ENCODE measurements around the gene ZC3H12C. TPM values are rescaled to one million over a fixed set of nuclear protein-coding genes. Genes with fewer than 3 reads are reported as not detected.

The ZC3H12C gene
- total and polyA plus RNA-seq, 3 donors from 2014 or later = 6.8 to 17.0 (median 16.9) TPM

DNA sequence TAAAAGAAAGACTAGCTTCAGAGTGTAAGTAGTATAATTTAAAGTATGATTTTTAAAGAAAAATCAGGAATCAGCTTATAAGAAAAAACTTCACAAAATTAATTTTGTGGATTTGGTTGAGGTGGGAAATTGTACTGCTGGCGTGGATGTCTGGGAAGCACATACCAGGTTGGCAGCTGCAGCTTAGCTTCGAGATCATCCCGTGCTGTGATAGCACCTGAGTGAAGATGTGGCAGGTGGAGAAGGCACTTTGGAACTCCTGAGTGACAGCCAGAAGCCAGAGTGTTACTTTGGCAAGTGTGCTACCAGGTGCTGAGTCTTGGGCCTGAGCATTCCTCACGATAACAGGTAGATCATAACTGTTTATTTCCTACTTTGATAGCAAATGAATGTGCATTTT lies 17.7 kb downstream of the ZC3H12C start:
- no peak for DNase-seq
- TF ChIP-seq POLR2A (IDR thresholded peaks at IDR 0.05) = no peak
- TF ChIP-seq, protein P1, sequence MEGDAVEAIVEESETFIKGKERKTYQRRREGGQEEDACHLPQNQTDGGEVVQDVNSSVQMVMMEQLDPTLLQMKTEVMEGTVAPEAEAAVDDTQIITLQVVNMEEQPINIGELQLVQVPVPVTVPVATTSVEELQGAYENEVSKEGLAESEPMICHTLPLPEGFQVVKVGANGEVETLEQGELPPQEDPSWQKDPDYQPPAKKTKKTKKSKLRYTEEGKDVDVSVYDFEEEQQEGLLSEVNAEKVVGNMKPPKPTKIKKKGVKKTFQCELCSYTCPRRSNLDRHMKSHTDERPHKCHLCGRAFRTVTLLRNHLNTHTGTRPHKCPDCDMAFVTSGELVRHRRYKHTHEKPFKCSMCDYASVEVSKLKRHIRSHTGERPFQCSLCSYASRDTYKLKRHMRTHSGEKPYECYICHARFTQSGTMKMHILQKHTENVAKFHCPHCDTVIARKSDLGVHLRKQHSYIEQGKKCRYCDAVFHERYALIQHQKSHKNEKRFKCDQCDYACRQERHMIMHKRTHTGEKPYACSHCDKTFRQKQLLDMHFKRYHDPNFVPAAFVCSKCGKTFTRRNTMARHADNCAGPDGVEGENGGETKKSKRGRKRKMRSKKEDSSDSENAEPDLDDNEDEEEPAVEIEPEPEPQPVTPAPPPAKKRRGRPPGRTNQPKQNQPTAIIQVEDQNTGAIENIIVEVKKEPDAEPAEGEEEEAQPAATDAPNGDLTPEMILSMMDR (IDR thresholded peaks at IDR 0.05) = no peak
- intact Hi-C loops (cut with DNase I; ENCODE audit: low total_unique reads) = no loop called here
- Histone ChIP-seq H3K4me1 (peaks cover 6% of the 10 kb centered on the region), H3K27me3 (no peaks in the 10 kb centered on the region), H3K36me3 (ENCODE audit: low read depth, missing control alignments) (no peaks in the 10 kb centered on the region), H3K27ac (no peak overlapping the region), H3K4me3 (no peak overlapping the region), H3K9me3 (no peaks in the 10 kb centered on the region)
- 89 to 95% methylated on average over 4 of the region's 4 CpGs for WGBS, 2 donors

DNA sequence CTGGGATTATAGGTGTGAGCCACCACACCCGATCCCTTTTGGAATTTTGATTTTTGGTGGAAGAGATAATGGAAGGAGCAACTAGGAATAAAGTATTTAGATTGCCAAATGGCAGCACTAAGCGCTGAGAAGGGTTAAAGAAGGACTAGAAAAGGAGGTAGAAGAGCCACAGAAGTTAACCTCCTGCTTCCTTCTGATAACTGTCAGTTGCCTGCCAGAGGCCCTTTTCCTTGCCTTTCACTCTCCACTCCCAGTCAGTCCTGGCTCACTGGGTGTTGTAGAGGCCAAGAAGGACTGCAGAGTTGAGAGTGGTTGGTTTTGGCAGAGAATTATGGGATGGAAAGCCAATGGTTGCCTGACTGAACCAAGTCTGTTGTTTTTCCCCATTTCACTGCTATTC lies 19.3 kb downstream of the ZC3H12C start:
- WGBS, 2 donors = 92 to 100% methylated on average over 2 of the region's 2 CpGs
- no peaks in the 10 kb centered on the region for H3K36me3 ChIP-seq (ENCODE audit: low read depth, missing control alignments)
- TF ChIP-seq, protein P1 (IDR thresholded peaks at IDR 0.05) = no peak
- no peak for TF ChIP-seq POLR2A (IDR thresholded peaks at IDR 0.05)
- no peak overlapping the region for H3K27ac ChIP-seq
- no peaks in the 10 kb centered on the region for H3K27me3 ChIP-seq
- no peak overlapping the region for H3K4me3 ChIP-seq
- intact Hi-C loops (cut with DNase I; ENCODE audit: low total_unique reads) = no loop called here
- no peaks in the 10 kb centered on the region for H3K9me3 ChIP-seq
- DNase-seq = no peak
- H3K4me1 ChIP-seq = peaks cover 6% of the 10 kb centered on the region

DNA sequence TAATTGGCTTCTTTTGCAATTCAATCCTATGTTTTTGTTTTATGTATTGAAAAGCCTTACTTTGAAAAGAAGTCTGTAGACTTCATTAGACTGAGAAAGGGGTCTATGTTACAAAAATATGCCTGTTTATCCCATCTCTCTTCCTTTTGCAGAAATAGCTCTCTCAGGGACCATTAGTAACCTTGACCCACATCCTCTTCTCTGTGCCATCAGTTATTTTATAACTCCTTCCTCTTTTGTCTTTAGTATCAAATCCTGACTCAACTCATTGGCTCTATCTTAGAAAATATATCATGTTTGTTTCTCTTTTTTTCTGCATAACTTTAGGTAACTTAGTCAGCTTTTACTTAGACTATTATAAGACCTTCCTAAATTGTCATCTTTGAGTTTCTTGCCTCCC lies 20.3 kb downstream of the ZC3H12C start:
- Histone ChIP-seq H3K4me1 (peaks cover 6% of the 10 kb centered on the region), H3K4me3 (no peak overlapping the region), H3K9me3 (no peaks in the 10 kb centered on the region), H3K36me3 (ENCODE audit: low read depth, missing control alignments) (no peaks in the 10 kb centered on the region), H3K27me3 (no peaks in the 10 kb centered on the region), H3K27ac (no peak overlapping the region)
- intact Hi-C loops (cut with DNase I; ENCODE audit: low total_unique reads) = no loop called here
- no peak for DNase-seq
- TF ChIP-seq, protein P1 (IDR thresholded peaks at IDR 0.05) = no peak
- no peak for TF ChIP-seq POLR2A (IDR thresholded peaks at IDR 0.05)

DNA sequence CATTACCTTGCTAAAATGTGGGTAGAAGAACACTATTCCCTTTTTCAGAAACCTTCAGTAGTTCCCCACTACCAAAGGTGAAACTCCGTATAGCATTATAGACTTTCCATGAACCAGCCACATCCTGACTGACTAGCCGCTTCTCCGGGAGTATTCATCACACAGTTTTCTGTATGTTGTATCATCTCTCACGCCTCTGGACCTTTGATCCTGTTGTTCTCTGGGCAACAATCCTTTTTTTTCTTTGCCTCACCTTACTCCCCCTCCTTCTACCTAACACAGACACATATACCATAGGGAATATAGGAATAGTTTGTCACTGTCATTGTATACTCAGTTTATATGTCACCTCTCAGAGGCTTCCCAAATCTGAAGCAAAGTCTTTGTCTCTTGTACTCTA lies 20.8 kb downstream of the ZC3H12C start:
- no peak overlapping the region for H3K4me3 ChIP-seq
- peaks cover 6% of the 10 kb centered on the region for H3K4me1 ChIP-seq
- intact Hi-C loops (cut with DNase I; ENCODE audit: low total_unique reads) = no loop called here
- 82 to 86% methylated on average over 4 of the region's 4 CpGs for whole genome bisulfite sequencing, 2 donors
- H3K9me3 ChIP-seq = no peaks in the 10 kb centered on the region
- H3K27me3 ChIP-seq = no peaks in the 10 kb centered on the region
- no peak for DNase-seq
- no peaks in the 10 kb centered on the region for H3K36me3 ChIP-seq (ENCODE audit: low read depth, missing control alignments)
- no peak overlapping the region for H3K27ac ChIP-seq
- TF ChIP-seq, protein P1 (IDR thresholded peaks at IDR 0.05) = no peak
- no peak for TF ChIP-seq POLR2A (IDR thresholded peaks at IDR 0.05)

DNA sequence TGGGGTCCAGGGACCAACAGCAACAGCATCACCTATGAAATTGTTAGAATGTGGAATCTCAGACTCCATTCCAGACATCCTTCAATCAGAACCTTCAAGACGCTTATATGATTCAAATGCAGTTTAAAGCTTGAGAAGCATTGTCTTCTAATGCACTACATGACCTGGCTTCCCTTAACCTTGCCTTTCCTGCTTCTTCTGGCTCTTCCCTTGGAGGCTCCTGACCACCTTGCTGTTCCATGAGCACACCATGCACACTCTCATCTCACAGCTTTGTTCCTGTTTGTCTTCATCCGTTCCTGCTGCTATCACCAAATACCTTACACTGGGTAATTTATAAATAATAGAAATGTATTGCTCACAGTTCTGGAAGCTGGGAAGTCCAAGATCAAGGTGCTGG lies 26.1 kb downstream of the ZC3H12C start:
- 82 to 86% methylated on average over 2 of the region's 2 CpGs for WGBS, 2 donors
- Histone ChIP-seq H3K4me1 (no peaks in the 10 kb centered on the region), H3K9me3 (no peaks in the 10 kb centered on the region), H3K27me3 (no peaks in the 10 kb centered on the region), H3K27ac (no peak overlapping the region), H3K4me3 (no peak overlapping the region), H3K36me3 (ENCODE audit: low read depth, missing control alignments) (no peaks in the 10 kb centered on the region)
- no peak for DNase-seq
- intact Hi-C loops (cut with DNase I; ENCODE audit: low total_unique reads) = no loop called here
- no peak for TF ChIP-seq POLR2A (IDR thresholded peaks at IDR 0.05)
- TF ChIP-seq, protein P1 (IDR thresholded peaks at IDR 0.05) = no peak
